ENCODE results near the gene RAB7B. TPM values are rescaled to one million over a fixed set of nuclear protein-coding genes. Genes with fewer than 3 reads are reported as not detected.
A peak's percentile ranks its signal among the peaks of the same experiment; 100 is the strongest.
"Not testable (repeated sequence)": the region's sequence is repeated elsewhere in the genome, so short reads cannot be mapped to it uniquely, and the experiment has no call there.

The RAB7B gene
- 1.6 and 3.6 TPM in 2 replicates for total RNA-seq (2022)
- percentile 29 among the genes with signal in this experiment for Bru-seq, nascent RNA
- BruChase-seq, experiment 1, labeled RNA remaining after a 6-hour chase: percentile 33 among the genes with signal in this experiment
- BruChase-seq, experiment 2, labeled RNA remaining after a 2-hour chase: percentile 35 among the genes with signal in this experiment
- long read RNA-seq, transcript RAB7B-201 (6 exons, 2,888 nt): major isoform, 10 of 14 reads
- long read RNA-seq, partial matches to known transcripts: 0 of 14 reads
- long read RNA-seq, other reads (novel, unspliced or antisense): 3 of 14 reads

GRCh38 chr1:206002871-206003801 lies at the start of gene RAB7B:
RAB7B (minus strand) TSS chr1:206003395; CDS start chr1:205994135, 9,260 bp downstream.
- peaks cover 6% of the 10 kb centered on the region for H3K9me3 Mint-ChIP-seq (ENCODE audit: unreplicated experiment)
- H3K4me3 Mint-ChIP-seq (ENCODE audit: unreplicated experiment): peak within 1 kb of the TSS; percentile 69
- no peaks in the 10 kb centered on the region for H3K27me3 Mint-ChIP-seq (ENCODE audit: insufficient read depth, unreplicated experiment)
- POLR2A ChIA-PET: interaction anchor here (0.6 to 1.8 kb wide), 23 partner anchors 8 to 707 kb away, joined by 3 to 52 read pairs (median 4); partner anchors contain the start of gene CTSE
- H3K36me3 Mint-ChIP-seq (ENCODE audit: insufficient read depth, unreplicated experiment): no peaks in the 10 kb centered on the region
- intact Hi-C loops (cut with micrococcal nuclease): no loop called here
- H3K27ac Mint-ChIP-seq (ENCODE audit: low read depth, unreplicated experiment): peak within 1 kb of the TSS; percentile 75
- H3K4me1 Mint-ChIP-seq (ENCODE audit: insufficient read depth, unreplicated experiment): peaks cover 37% of the 10 kb centered on the region
- TF ChIP-seq CTCF (IDR thresholded peaks at IDR 0.05; ENCODE audit: unreplicated experiment): no peak
- CTCF ChIA-PET: interaction anchor here (0.7 to 1.8 kb wide), 13 partner anchors 9 to 112 kb away, joined by 3 to 31 read pairs (median 6); no protein-coding TSS in a partner anchor
- BruUV-seq (replicated peaks): TSS peak; percentile 34
- DNase-seq (ENCODE audit: unreplicated experiment): peak; percentile 91

GRCh38 chr1:206052231-206052865 lies 49.2 kb upstream of the RAB7B start:
- intact Hi-C loops (cut with micrococcal nuclease); BruUV-seq (replicated peaks); H3K9me3 Mint-ChIP-seq (ENCODE audit: unreplicated experiment); H3K4me3 Mint-ChIP-seq (ENCODE audit: unreplicated experiment); H3K27me3 Mint-ChIP-seq (ENCODE audit: insufficient read depth, unreplicated experiment); DNase-seq (ENCODE audit: unreplicated experiment); H3K27ac Mint-ChIP-seq (ENCODE audit: low read depth, unreplicated experiment); H3K36me3 Mint-ChIP-seq (ENCODE audit: insufficient read depth, unreplicated experiment): not testable (repeated sequence)
- POLR2A ChIA-PET: interaction anchor here (2.7 kb wide), 1 partner anchor 22 kb away, joined by 6 read pairs; no protein-coding TSS in a partner anchor
- peaks cover 14% of the 10 kb centered on the region for H3K4me1 Mint-ChIP-seq (ENCODE audit: insufficient read depth, unreplicated experiment)
- CTCF ChIA-PET: interaction anchor here (0.5 to 1.2 kb wide), 4 partner anchors 11 to 261 kb away, joined by 3 to 4 read pairs (median 3); no protein-coding TSS in a partner anchor

- POLR2A ChIA-PET: interaction anchor here (0.7 to 2.7 kb wide), 4 partner anchors 14 to 48 kb away, joined by 3 to 6 read pairs (median 3); partner anchors contain the start of gene RAB7B
- peaks cover 14% of the 10 kb centered on the region for H3K4me1 Mint-ChIP-seq (ENCODE audit: insufficient read depth, unreplicated experiment)
These were observed 47.5 kb upstream of the RAB7B start for GRCh38 chr1:206050655-206051235.

More at GRCh38 chr1:206050655-206051235, 47.5 kb upstream of the RAB7B start:
- intact Hi-C loops (cut with micrococcal nuclease): no loop called here
- TF ChIP-seq CTCF (IDR thresholded peaks at IDR 0.05; ENCODE audit: unreplicated experiment): no peak
- CTCF ChIA-PET: interaction anchor here (0.6 kb wide), 1 partner anchor 598 kb away, joined by 3 read pairs; no protein-coding TSS in a partner anchor
- no TSS peak for BruUV-seq (replicated peaks)
- no peaks in the 10 kb centered on the region for H3K9me3 Mint-ChIP-seq (ENCODE audit: unreplicated experiment)
- DNase-seq (ENCODE audit: unreplicated experiment): peak; percentile 86
- H3K27ac Mint-ChIP-seq (ENCODE audit: low read depth, unreplicated experiment): no peak overlapping the region
- H3K4me3 Mint-ChIP-seq (ENCODE audit: unreplicated experiment): no peak overlapping the region
- H3K36me3 Mint-ChIP-seq (ENCODE audit: insufficient read depth, unreplicated experiment): no peaks in the 10 kb centered on the region
- no peaks in the 10 kb centered on the region for H3K27me3 Mint-ChIP-seq (ENCODE audit: insufficient read depth, unreplicated experiment)
